Cardiac muscle cell (in vitro differentiated cells and primary cell): Measurements from ENCODE around the gene FBXO15. TPM values are rescaled to one million over a fixed set of nuclear protein-coding genes. Genes with fewer than 3 reads are reported as not detected.

Experiments
- DNase-seq, 2 donors: peaks; one replicate each; pipeline versions ENCODE4 v3.0.0 to v3.0.0-alpha.2; 2010 to 2017; ENCODE audit warnings: low read depth in 1 of 2, low spot score in 1 of 2
- H3K27ac ChIP-seq: fragments of 200-600 bp; sonication (generic); 2 replicates; pipeline ENCODE4 v1.5.1; 2016
- H3K27me3 ChIP-seq: fragments of 200-600 bp; sonication (generic); 2 replicates; pipeline ENCODE4 v1.6.0; 2016; ENCODE audit warnings: control low read depth
- H3K36me3 ChIP-seq: fragments of 200-600 bp; sonication (generic); 2 replicates; pipeline ENCODE4 v1.5.1; 2016; ENCODE audit warnings: control low read depth
- H3K4me1 ChIP-seq: fragments of 200-600 bp; sonication (generic); 2 replicates; pipeline ENCODE4 v1.8.1; 2017; ENCODE audit warnings: low read depth, mild to moderate bottlenecking, mixed run types
- H3K4me3 ChIP-seq: fragments of 200-600 bp; sonication (generic); 2 replicates; pipeline ENCODE4 v1.5.1; 2016; ENCODE audit warnings: mild to moderate bottlenecking
- H3K9me3 ChIP-seq: fragments of 200-600 bp; sonication (generic); 2 replicates; pipeline ENCODE4 v1.5.1; 2017; ENCODE audit warnings: low read depth, mild to moderate bottlenecking, control low read depth
- CTCF ChIP-seq: IDR thresholded peaks from 2 replicates; pipeline ENCODE4 v1.5.1; 2012; ENCODE audit warnings: low read depth, mild to moderate bottlenecking, low read length
- polyA plus RNA-seq: library from polyadenylated mRNA; unstranded; fragments of >200 nt; fragmentation: Nextera tagmentation; extraction: Ambion mirVana; gene quantifications from 2 replicates; pipeline ENCODE4 v1.2.1, GENCODE V29; 2016
- total RNA-seq: library from RNA; depleted of rRNA; stranded (reverse); fragments of >200 nt; gene quantifications from 2 replicates; pipeline ENCODE4 v1.2.3, GENCODE V29; 2016

FBXO15 gene
- total and polyA plus RNA-seq, 2 experiments from 2014 or later, result 3.5 to 4.6 TPM

- no peak overlapping the region for H3K4me3 ChIP-seq
- no peaks in the 10 kb centered on the region for H3K36me3 ChIP-seq
- DNase-seq, result no peak
- no peak for TF ChIP-seq CTCF
- no peaks in the 10 kb centered on the region for H3K27me3 ChIP-seq
- H3K27ac ChIP-seq, result no peak overlapping the region
- no peaks in the 10 kb centered on the region for H3K9me3 ChIP-seq
- H3K4me1 ChIP-seq, result peaks cover 10% of the 10 kb centered on the region
Observed at GRCh38 chr18:74084184-74084855, 63.3 kb downstream of the FBXO15 start.

GRCh38 chr18:74083557-74083952 lies 64.1 kb downstream of the FBXO15 start:
- H3K4me3 ChIP-seq, result no peak overlapping the region
- peak overlapping the region; percentile 3 for H3K27ac ChIP-seq
- H3K4me1 ChIP-seq, result peaks cover 10% of the 10 kb centered on the region
- no peak for TF ChIP-seq CTCF
- no peak for DNase-seq
- H3K27me3 ChIP-seq, result no peaks in the 10 kb centered on the region
- H3K36me3 ChIP-seq, result no peaks in the 10 kb centered on the region
- H3K9me3 ChIP-seq, result no peaks in the 10 kb centered on the region

- peak in 1 of 2 donors; percentile 41 for DNase-seq
- H3K9me3 ChIP-seq, result no peaks in the 10 kb centered on the region
- peaks cover 10% of the 10 kb centered on the region for H3K4me1 ChIP-seq
- no peak overlapping the region for H3K4me3 ChIP-seq
- TF ChIP-seq CTCF, result no peak
- H3K27ac ChIP-seq, result peak overlapping the region; percentile 3
- no peaks in the 10 kb centered on the region for H3K27me3 ChIP-seq
- no peaks in the 10 kb centered on the region for H3K36me3 ChIP-seq
Observed at GRCh38 chr18:74082742-74083556, 64.7 kb downstream of the FBXO15 start.

- H3K9me3 ChIP-seq, result no peaks in the 10 kb centered on the region
- H3K4me1 ChIP-seq, result peaks cover 10% of the 10 kb centered on the region
- TF ChIP-seq CTCF, result peak; percentile 42
- H3K36me3 ChIP-seq, result no peaks in the 10 kb centered on the region
- H3K4me3 ChIP-seq, result no peak overlapping the region
- H3K27ac ChIP-seq, result peak overlapping the region; percentile 3
- H3K27me3 ChIP-seq, result no peaks in the 10 kb centered on the region
- peak; percentile 55 to 58 for DNase-seq
Observed at GRCh38 chr18:74081966-74082741, 65.5 kb downstream of the FBXO15 start.

GRCh38 chr18:74078257-74078656 lies 69.4 kb downstream of the FBXO15 start:
- Histone ChIP-seq H3K36me3 (no peaks in the 10 kb centered on the region), H3K9me3 (no peaks in the 10 kb centered on the region), H3K27me3 (no peaks in the 10 kb centered on the region), H3K4me3 (no peak overlapping the region), H3K27ac (no peak overlapping the region), H3K4me1 (peaks cover 7% of the 10 kb centered on the region)
- no peak for TF ChIP-seq CTCF
- DNase-seq, result no peak
